ENCODE data around the gene SUPV3L1.

- no peak for TF ChIP-seq POLR2A (IDR thresholded peaks at IDR 0.05)
- no peak for TF ChIP-seq CTCF (IDR thresholded peaks at IDR 0.05)
Observed at GRCh38 chr10:69201045-69201444, 21.0 kb downstream of the SUPV3L1 start.
